DOHH2 (cell line): Measurements from ENCODE around the gene TRPM4.

Experiments used
- H3F3A ChIP-seq: fragments of 200-600 bp; sonication (generic), shearing (Covaris generic); 2 replicates; pipeline ENCODE4 v1.6.0; 2016; ENCODE audit warnings: antibody characterized with exemption, mild to moderate bottlenecking; ENCODE audit not compliant: control insufficient read depth, insufficient read depth
- H3K27ac ChIP-seq: fragments of 200-600 bp; sonication (generic); 2 replicates; pipeline ENCODE4 v1.5.1; 2014; ENCODE audit warnings: low read depth, mild to moderate bottlenecking, low read length, moderate library complexity
- H3K27me3 ChIP-seq: fragments of 200-600 bp; sonication (generic); 2 replicates; pipeline ENCODE4 v1.6.1; 2014; ENCODE audit warnings: mild to moderate bottlenecking, low read length, mixed read lengths; ENCODE audit not compliant: control insufficient read depth
- H3K36me3 ChIP-seq: fragments of 200-600 bp; sonication (generic); 2 replicates; pipeline ENCODE4 v1.6.1; 2014; ENCODE audit warnings: mild to moderate bottlenecking, low read length, moderate library complexity, mixed read lengths; ENCODE audit not compliant: control insufficient read depth
- H3K4me1 ChIP-seq: fragments of 200-600 bp; sonication (generic); 2 replicates; pipeline ENCODE4 v1.6.1; 2014; ENCODE audit warnings: mild to moderate bottlenecking, low read length, mixed read lengths; ENCODE audit not compliant: control insufficient read depth
- H3K4me2 ChIP-seq: fragments of 200-600 bp; sonication (generic); 2 replicates; pipeline ENCODE4 v1.6.0; 2014; ENCODE audit warnings: mild to moderate bottlenecking, low read length, moderate library complexity
- H3K4me3 ChIP-seq: fragments of 200-600 bp; sonication (generic); 2 replicates; pipeline ENCODE4 v1.5.1; 2014; ENCODE audit warnings: mild to moderate bottlenecking, low read length, mixed read lengths
- H3K79me2 ChIP-seq: fragments of 200-600 bp; sonication (generic); 2 replicates; pipeline ENCODE4 v1.6.1; 2014; ENCODE audit warnings: mild to moderate bottlenecking, low read length, mixed read lengths; ENCODE audit not compliant: control insufficient read depth
- H3K9me2 ChIP-seq: fragments of 200-600 bp; sonication (generic); replicated peaks from 2 replicates; pipeline ENCODE4 v1.6.1; 2014; ENCODE audit warnings: mild to moderate bottlenecking, low read length, mixed read lengths; ENCODE audit not compliant: control insufficient read depth
- H3K9me3 ChIP-seq: fragments of 200-600 bp; sonication (generic); 2 replicates; pipeline ENCODE4 v1.6.1; 2014; ENCODE audit warnings: antibody characterized with exemption, low read length, mixed read lengths; ENCODE audit not compliant: control insufficient read depth, insufficient read depth
- H4K20me1 ChIP-seq: fragments of 200-600 bp; sonication (generic); 2 replicates; pipeline ENCODE4 v1.6.0; 2014; ENCODE audit warnings: low read depth, mild to moderate bottlenecking, antibody characterized with exemption, low read length, moderate library complexity; ENCODE audit not compliant: control insufficient read depth, insufficient read depth
- EZH2phosphoT487 ChIP-seq: fragments of 200-600 bp; sonication (generic); IDR thresholded peaks from 2 replicates; pipeline ENCODE4 v1.6.1; 2017; ENCODE audit warnings: borderline replicate concordance, mild to moderate bottlenecking, antibody characterized with exemption, low read length, moderate library complexity, mixed read lengths
- TF ChIP-seq, protein P1 (sequence below): fragments of 200-600 bp; sonication (generic); IDR thresholded peaks from one replicate; pipeline ENCODE4 v1.5.1; 2014; ENCODE audit warnings: antibody characterized with exemption, mild to moderate bottlenecking, low read depth, low read length; ENCODE audit not compliant: poor library complexity, severe bottlenecking

Gene TRPM4

DNA sequence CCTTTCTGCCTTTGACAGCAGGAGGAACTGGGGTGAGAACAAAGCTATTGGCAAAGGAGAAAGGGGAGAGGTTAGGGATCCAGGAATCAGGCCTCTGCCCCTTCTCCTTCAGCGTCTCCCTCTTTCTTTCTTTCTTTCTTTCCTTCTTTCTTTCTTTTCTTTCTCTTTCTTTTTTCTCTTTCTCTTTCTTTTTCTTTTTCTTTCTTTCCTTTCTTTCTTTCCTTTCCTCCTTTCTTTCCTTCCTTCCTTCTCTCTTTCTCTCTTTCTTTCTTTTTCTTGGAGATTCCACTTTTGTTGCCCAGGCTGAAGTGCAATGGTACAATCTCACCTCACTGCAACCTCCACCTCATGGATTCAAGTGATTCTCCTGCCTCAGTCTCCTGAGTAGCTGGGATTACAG lies 75.6 kb downstream of the TRPM4 start:
- Histone ChIP-seq H4K20me1 (no peaks in the 10 kb centered on the region), H3K4me3 (no peak overlapping the region), H3K36me3 (no peaks in the 10 kb centered on the region), H3K79me2 (no peaks in the 10 kb centered on the region), H3K4me1 (peaks cover 5% of the 10 kb centered on the region), H3F3A (no peaks in the 10 kb centered on the region), H3K4me2 (no peak overlapping the region), H3K9me2 (no peaks in the 10 kb centered on the region), H3K9me3 (no peaks in the 10 kb centered on the region), H3K27ac (no peak overlapping the region), H3K27me3 (peaks cover 4% of the 10 kb centered on the region; the same call in 1 of the 2 replicates)
- TF ChIP-seq, protein P1, sequence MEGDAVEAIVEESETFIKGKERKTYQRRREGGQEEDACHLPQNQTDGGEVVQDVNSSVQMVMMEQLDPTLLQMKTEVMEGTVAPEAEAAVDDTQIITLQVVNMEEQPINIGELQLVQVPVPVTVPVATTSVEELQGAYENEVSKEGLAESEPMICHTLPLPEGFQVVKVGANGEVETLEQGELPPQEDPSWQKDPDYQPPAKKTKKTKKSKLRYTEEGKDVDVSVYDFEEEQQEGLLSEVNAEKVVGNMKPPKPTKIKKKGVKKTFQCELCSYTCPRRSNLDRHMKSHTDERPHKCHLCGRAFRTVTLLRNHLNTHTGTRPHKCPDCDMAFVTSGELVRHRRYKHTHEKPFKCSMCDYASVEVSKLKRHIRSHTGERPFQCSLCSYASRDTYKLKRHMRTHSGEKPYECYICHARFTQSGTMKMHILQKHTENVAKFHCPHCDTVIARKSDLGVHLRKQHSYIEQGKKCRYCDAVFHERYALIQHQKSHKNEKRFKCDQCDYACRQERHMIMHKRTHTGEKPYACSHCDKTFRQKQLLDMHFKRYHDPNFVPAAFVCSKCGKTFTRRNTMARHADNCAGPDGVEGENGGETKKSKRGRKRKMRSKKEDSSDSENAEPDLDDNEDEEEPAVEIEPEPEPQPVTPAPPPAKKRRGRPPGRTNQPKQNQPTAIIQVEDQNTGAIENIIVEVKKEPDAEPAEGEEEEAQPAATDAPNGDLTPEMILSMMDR = no peak
- TF ChIP-seq EZH2phosphoT487 = no peak

DNA sequence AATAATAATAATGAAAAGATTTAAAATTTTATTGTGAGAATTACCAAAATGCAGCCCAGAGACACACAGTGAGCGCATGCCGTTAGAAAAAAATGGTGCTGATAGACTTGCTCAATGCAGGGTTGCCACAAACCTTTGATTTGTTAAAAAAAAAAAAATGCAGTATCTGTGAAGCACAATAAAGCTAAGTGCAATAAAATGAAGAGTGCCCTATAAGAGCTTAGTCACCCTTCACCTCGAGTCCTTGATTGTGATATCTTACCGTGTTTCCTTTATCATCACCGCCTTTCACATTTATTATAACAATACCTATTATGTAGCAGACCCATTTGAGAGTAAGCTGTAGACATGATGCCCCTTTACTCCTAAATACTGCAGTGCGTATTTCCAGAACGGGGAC lies 84.2 kb downstream of the TRPM4 start:
- no peak overlapping the region for H3K4me3 ChIP-seq
- no peak overlapping the region for H3K4me2 ChIP-seq
- TF ChIP-seq EZH2phosphoT487 = no peak
- TF ChIP-seq, protein P1 = no peak
- no peaks in the 10 kb centered on the region for H3K79me2 ChIP-seq
- no peaks in the 10 kb centered on the region for H3K4me1 ChIP-seq
- H3K9me3 ChIP-seq = no peaks in the 10 kb centered on the region
- H3K36me3 ChIP-seq = no peaks in the 10 kb centered on the region
- no peaks in the 10 kb centered on the region for H3K27me3 ChIP-seq
- no peaks in the 10 kb centered on the region for H3K9me2 ChIP-seq
- H4K20me1 ChIP-seq = no peaks in the 10 kb centered on the region
- H3K27ac ChIP-seq = no peak overlapping the region
- no peaks in the 10 kb centered on the region for H3F3A ChIP-seq

DNA sequence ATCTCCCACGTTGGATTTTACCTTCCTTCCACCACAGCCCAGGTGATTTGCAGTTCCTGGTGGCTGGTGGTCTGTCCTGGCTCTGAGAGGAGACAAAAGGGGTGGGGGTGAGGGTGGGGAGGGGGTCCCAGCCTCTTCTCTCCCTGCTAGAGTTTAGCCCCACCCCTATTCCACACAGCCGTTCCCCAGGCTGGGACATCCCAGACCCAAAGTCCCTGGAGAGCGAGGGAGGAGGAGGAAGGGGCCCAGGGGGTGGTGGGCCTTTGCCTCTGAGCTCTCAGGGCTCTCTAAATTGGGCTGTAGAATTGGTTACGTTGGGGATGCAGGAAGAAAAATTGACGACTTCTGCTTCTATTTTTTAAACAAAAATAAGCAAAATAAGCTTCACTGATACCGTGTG lies 85.5 kb downstream of the TRPM4 start:
- Histone ChIP-seq H3K27ac (no peak overlapping the region), H3K9me3 (no peaks in the 10 kb centered on the region), H4K20me1 (no peaks in the 10 kb centered on the region)

More for the DNA sequence above, 85.5 kb downstream of the TRPM4 start:
- Histone ChIP-seq H3K4me2 (no peak overlapping the region), H3K79me2 (no peaks in the 10 kb centered on the region), H3K4me1 (no peaks in the 10 kb centered on the region), H3K27me3 (no peaks in the 10 kb centered on the region), H3K36me3 (no peaks in the 10 kb centered on the region), H3K4me3 (no peak overlapping the region), H3K9me2 (no peaks in the 10 kb centered on the region), H3F3A (no peaks in the 10 kb centered on the region)
- TF ChIP-seq, protein P1 = no peak
- TF ChIP-seq EZH2phosphoT487 = no peak
